NT2/D1 (cell line): ENCODE data around the gene HYDIN.

ENCODE experiments used
- SUZ12 ChIP-seq: IDR thresholded peaks from 2 replicates; pipeline ENCODE4 v1.6.1; 2011; ENCODE audit not compliant: insufficient read length, insufficient read depth; ENCODE audit errors: extremely low read depth
- YY1 ChIP-seq: IDR thresholded peaks from 2 replicates; pipeline ENCODE4 v1.6.1; 2011; ENCODE audit not compliant: insufficient read length, insufficient read depth
- ZNF274 ChIP-seq: IDR thresholded peaks from 2 replicates; pipeline ENCODE4 v1.6.1; 2011; ENCODE audit warnings: mild to moderate bottlenecking, low read depth, low read length

- TF ChIP-seq ZNF274 (no peak), YY1 (no peak), SUZ12 (no peak)
Measured at GRCh38 chr16:70758786-70759185, 471.7 kb downstream of the HYDIN start.
